ENCODE data around the gene MPIG6B.

MPIG6B gene

DNA sequence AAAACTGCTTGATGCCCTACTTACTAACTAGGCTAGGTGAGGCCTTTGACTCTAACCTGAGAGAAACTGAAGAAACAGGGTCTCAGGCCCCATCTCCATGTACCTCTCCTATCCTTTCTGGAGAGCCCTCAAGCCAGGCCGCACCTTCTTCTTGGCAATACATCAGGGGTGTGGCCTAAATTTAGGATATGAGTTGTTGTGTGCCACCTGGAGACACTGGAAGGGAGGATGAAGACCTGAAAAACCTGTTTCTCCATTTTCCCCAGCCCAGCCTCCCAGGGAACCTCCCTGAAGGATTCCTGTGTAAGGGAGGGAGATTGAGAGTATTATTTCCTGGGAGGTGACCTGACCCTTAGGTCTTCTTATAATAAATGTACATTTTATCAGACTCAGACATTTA, 4.9 kb upstream of the MPIG6B start:
- no peak for DNase-seq (ENCODE audit: extremely low spot score)
- no peak for TF ChIP-seq CTCF (IDR thresholded peaks at IDR 0.05; ENCODE audit: control extremely low read depth, extremely low read depth, low read depth, missing control alignments)
- ChIA-PET CTCF (no interaction called here), POLR2A (no interaction called here)

DNA sequence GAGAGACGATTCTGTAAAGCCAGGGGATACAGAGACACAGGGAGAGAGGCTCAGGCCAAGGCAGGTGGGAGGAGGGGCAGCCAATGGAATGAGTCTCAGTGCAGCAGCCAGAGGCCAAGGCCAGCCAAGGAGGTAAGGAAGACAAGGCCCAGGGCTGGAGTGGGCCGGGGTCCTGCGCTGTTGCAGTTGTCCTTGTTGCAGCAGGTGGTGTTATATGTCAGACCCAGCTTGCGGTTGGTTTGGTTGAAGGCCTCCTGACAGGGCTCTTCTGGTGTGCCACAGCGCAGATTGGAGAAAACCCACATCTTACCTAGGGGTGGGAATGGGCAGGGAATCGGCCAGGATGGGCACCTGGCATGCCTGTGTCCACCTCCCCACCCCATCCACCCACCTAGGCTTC, 4.2 kb upstream of the MPIG6B start:
- TF ChIP-seq CTCF (IDR thresholded peaks at IDR 0.05; ENCODE audit: control extremely low read depth, extremely low read depth, low read depth, missing control alignments) = no peak
- no peak for DNase-seq (ENCODE audit: extremely low spot score)
- POLR2A ChIA-PET = no interaction called here
- CTCF ChIA-PET = no interaction called here

DNA sequence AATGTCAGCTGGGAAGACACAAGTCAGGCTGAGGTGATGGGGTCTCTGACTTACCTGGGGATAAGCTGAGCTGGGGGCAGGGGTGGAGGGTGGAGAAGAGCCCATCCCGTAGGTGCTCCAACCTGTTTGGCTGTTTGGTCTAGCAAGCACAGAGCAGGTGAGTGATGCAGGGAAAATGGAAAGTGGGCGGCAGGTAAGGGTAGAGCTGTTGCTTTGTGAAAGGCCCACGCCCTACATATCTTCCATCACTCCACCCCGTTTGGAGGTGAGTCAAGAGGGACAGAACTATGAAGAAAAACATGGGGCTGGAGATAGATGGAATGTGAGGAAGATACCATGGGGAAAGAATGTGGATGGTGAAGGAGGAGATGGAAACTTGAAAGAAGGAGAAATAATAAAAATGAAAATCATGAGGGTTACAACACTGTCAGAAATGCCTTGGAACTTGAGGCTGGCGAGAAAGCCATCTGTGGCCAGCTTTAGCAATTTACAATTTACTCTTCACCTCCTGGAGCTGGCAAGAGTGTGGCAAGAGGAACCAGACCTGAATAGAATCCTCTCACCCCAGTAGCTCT, 2.9 kb upstream of the MPIG6B start:
- CTCF ChIA-PET = interaction anchor here (0.9 to 1.4 kb wide), 3 partner anchors 9 to 17 kb away, joined by 3 to 6 read pairs (median 4); partner anchors contain the start of genes ABHD16A and DDAH2
- no peak for TF ChIP-seq CTCF (IDR thresholded peaks at IDR 0.05; ENCODE audit: control extremely low read depth, extremely low read depth, low read depth, missing control alignments)
- no peak for DNase-seq (ENCODE audit: extremely low spot score)
- POLR2A ChIA-PET = no interaction called here

GRCh38 chr6:31721351-31722020, 1.7 kb upstream of the MPIG6B start, which contains the start of gene LY6G6C:
Gene LY6G6C (minus strand): TSS chr6:31721746. CDS start chr6:31721679, 67 bp downstream.
- TF ChIP-seq CTCF (IDR thresholded peaks at IDR 0.05; ENCODE audit: control extremely low read depth, extremely low read depth, low read depth, missing control alignments) = no peak
- CTCF ChIA-PET = interaction anchor here (0.8 to 1.3 kb wide), 2 partner anchors 8 to 10 kb away, joined by 3 to 6 read pairs; partner anchors contain the start of gene DDAH2
- no peak for DNase-seq (ENCODE audit: extremely low spot score)
- POLR2A ChIA-PET = interaction anchor here (0.6 to 0.7 kb wide), 2 partner anchors 109 to 141 kb away, joined by 3 to 7 read pairs; partner anchors contain the start of gene NEU1

DNA sequence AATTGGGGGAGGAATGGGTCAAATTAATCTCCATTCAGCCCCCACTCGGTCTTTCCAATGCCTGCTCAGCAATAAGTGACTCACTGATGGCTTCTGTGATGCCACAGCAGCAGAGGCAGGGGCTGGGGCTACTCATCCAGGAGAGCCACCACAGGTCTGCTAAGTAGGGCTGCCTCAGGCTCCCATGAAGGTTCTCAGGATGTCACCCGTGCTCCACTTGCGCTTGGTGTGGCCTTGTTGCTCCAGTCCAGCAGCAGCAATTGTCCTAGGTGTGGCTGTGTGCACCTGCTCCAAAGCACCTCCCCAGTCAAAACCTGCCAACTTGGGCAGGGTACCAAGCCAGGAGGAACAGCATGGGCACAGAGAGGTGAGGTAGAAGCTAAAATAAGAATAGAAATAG, 1.0 kb upstream of the MPIG6B start:
- DNase-seq (ENCODE audit: extremely low spot score) = no peak
- TF ChIP-seq CTCF (IDR thresholded peaks at IDR 0.05; ENCODE audit: control extremely low read depth, extremely low read depth, low read depth, missing control alignments) = no peak
- ChIA-PET CTCF (interaction anchor here (0.8 to 1.5 kb wide), 2 partner anchors 10 to 14 kb away, joined by 3 to 4 read pairs; partner anchors contain the start of gene CLIC1), POLR2A (interaction anchor here (0.7 kb wide), 1 partner anchor 141 kb away, joined by 3 read pairs; the partner anchor contains the start of gene NEU1)

DNA sequence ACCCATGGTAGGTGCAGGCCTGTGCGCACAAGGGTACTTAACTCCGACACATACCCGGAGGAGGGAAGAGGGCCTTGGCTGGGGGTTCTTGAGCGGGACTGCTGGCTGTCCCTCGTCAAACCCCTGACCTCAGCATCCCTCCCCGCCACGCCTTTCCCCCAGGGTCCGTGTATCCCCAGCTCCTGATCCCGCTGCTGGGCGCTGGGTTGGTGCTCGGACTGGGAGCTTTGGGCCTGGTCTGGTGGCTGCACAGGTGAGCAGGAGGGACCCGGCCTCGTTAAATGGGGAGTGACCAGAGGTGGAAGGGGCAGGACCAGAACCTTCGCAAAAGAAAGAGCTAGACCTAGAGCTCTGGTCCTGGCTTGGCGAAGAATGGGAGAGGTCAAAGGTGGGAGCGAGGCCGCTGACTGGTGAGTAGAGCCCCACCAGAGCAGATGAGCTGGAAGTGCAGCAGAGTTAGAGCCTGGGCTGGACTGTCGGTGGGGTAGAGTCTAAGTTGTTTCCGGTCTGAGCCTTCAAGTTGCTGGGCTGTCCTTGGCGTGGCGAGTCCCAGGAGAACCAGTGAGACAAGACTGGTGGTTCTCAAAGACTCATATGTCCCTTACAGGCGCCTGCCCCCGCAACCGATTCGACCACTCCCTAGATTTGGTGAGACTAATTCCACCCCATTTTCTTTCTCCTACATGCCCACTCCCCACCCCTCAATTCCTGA, 963 bp downstream of the MPIG6B start:
- TF ChIP-seq CTCF (IDR thresholded peaks at IDR 0.05; ENCODE audit: control extremely low read depth, extremely low read depth, low read depth, missing control alignments) = no peak
- ChIA-PET POLR2A (no interaction called here), CTCF (interaction anchor here (1.5 to 7.2 kb wide), 4 partner anchors 10 to 39 kb away, joined by 3 to 64 read pairs (median 6); partner anchors contain the start of genes CLIC1 and MSH5)
- no peak for DNase-seq (ENCODE audit: extremely low spot score)
